Measurements from ENCODE around the gene SUFU.

The SUFU gene

DNA sequence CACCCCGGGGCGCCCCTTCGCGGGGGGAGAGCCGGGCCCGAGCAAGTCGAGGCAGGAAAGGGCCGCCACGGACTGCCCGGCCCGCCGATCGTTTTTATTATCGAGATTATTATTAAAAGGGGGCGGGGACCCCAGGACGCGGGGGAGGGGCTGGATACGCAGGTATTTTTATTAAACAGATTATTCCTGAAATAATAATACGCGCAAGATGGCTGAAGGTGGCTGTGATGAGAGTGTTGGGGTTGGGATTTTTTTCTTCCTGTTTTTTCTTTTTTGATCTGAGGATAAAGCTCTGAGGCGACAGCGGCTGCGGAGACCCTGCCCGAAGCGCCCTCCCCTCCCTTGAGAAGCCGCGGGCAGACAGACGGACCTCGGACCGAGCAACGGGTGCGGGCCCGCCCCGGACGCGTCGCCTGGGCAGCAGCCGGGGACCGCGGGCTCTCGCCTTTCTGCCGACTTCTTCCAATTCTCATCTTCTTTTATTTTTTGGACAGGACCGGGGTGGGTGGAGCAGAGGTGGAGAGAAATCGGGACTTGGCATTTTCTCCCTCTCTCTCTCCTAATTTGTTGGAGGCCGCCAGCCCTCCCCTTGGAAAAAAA, 139.1 kb downstream of the SUFU start:
- H3K9me3 ChIP-seq (ENCODE audit: insufficient read depth, low read length): no peaks in the 10 kb centered on the region
- peak overlapping the region; percentile 55 for H3K4me3 ChIP-seq (ENCODE audit: insufficient read length, low read depth)
- H3K9ac ChIP-seq (ENCODE audit: insufficient read length, low read depth): peak overlapping the region; percentile 81
- TF ChIP-seq SUZ12 (IDR thresholded peaks at IDR 0.05; ENCODE audit: extremely low read depth, insufficient read depth, insufficient read length) (no peak), ZNF274 (IDR thresholded peaks at IDR 0.05; ENCODE audit: low read depth, low read length) (no peak), YY1 (IDR thresholded peaks at IDR 0.05; ENCODE audit: insufficient read depth, insufficient read length) (no peak)
- no peaks in the 10 kb centered on the region for H3K27me3 ChIP-seq (ENCODE audit: insufficient read depth, insufficient read length)
- peaks cover 2% of the 10 kb centered on the region for H3K4me1 ChIP-seq (ENCODE audit: insufficient read depth, insufficient read length)
- peaks cover 19% of the 10 kb centered on the region for H3K36me3 ChIP-seq (ENCODE audit: insufficient read depth, insufficient read length, low read length)
- no peak for DNase-seq (ENCODE audit: low read depth, low spot score)

DNA sequence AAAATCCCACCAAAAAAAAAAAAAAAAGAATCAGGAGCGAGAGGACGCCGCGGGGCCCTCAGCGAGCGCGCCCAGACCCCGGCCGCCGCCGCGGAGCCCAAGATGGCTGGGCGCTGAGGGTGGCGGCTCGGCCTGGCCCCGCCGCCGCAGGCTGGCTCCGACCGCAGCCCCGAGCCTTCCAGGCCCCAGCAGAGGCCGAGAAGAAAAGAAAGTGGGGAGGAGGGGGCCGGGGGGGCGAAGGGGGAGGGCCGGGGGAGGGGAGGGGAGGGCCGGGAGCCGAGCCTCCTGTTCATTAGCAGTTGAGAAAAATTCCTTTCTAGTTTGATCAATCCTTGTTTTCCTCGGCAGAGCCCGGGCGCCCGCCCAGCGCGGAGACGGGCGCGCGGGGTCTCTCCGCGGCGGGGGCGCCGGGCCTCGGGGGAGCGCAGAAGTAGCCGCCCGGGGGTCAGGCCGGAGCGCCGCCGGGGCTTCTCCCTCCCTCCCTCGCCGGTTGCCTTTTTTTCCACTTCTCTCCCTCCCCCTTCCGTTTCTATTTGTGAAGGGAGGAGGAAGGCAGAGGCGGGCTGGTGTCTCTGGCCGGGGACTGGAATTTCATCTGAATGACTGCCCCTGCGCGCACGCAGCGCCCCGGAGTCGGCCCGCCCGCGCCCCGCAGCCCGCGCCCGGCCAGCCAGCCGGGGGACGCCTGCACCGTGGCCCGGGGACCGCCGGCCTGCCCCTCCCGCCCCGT, 139.7 kb downstream of the SUFU start:
- Histone ChIP-seq H3K4me1 (ENCODE audit: insufficient read depth, insufficient read length) (peaks cover 4% of the 10 kb centered on the region), H3K9me3 (ENCODE audit: insufficient read depth, low read length) (no peaks in the 10 kb centered on the region), H3K27me3 (ENCODE audit: insufficient read depth, insufficient read length) (no peaks in the 10 kb centered on the region), H3K4me3 (ENCODE audit: insufficient read length, low read depth) (peak overlapping the region; percentile 78), H3K36me3 (ENCODE audit: insufficient read depth, insufficient read length, low read length) (peaks cover 25% of the 10 kb centered on the region), H3K9ac (ENCODE audit: insufficient read length, low read depth) (peak overlapping the region; percentile 88)
- no peak for DNase-seq (ENCODE audit: low read depth, low spot score)
- no peak for TF ChIP-seq YY1 (IDR thresholded peaks at IDR 0.05; ENCODE audit: insufficient read depth, insufficient read length)
- TF ChIP-seq SUZ12 (IDR thresholded peaks at IDR 0.05; ENCODE audit: extremely low read depth, insufficient read depth, insufficient read length): no peak
- no peak for TF ChIP-seq ZNF274 (IDR thresholded peaks at IDR 0.05; ENCODE audit: low read depth, low read length)

DNA sequence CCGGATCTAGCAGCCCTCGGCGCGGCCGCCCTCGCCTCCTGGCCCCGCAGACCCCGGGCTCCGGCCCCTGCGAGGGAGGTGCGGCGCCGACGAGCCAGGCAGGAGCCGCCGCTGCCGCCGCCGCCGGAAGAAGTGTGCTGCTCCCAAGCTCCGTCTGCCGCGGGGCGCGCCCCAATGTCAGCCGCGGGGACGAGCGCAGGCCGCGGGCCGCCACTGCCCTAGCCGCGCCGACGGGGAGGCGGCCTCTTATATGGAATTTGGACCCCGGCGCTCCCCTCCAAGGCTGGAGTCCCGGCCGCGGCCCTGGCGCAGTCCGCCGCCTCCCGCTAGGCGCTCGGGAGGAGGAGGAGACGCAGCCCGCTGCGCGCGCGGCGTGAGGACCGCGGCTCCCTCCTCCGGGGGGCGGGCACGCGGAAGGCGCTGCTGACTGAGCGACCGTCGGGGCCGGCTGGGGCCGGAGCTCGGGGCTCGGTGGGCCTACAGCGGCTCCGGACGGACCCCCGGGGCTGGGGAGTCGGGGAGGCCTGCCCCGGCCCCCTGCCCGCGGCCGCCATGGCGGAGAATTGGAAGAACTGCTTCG, 140.4 kb downstream of the SUFU start, which contains the start of gene TRIM8:
TRIM8 (plus strand) TSS at position 414 of the 580 bp plus-strand sequence; CDS start at position 553, 139 bp downstream.
- Histone ChIP-seq H3K27me3 (ENCODE audit: insufficient read depth, insufficient read length) (no peaks in the 10 kb centered on the region), H3K36me3 (ENCODE audit: insufficient read depth, insufficient read length, low read length) (peaks cover 32% of the 10 kb centered on the region), H3K9me3 (ENCODE audit: insufficient read depth, low read length) (no peaks in the 10 kb centered on the region), H3K4me3 (ENCODE audit: insufficient read length, low read depth) (peak within 1 kb of the TSS; percentile 78), H3K4me1 (ENCODE audit: insufficient read depth, insufficient read length) (peaks cover 7% of the 10 kb centered on the region), H3K9ac (ENCODE audit: insufficient read length, low read depth) (peak within 1 kb of the TSS; percentile 88)
- no peak for DNase-seq (ENCODE audit: low read depth, low spot score)
- no peak for TF ChIP-seq SUZ12 (IDR thresholded peaks at IDR 0.05; ENCODE audit: extremely low read depth, insufficient read depth, insufficient read length)
- TF ChIP-seq YY1 (IDR thresholded peaks at IDR 0.05; ENCODE audit: insufficient read depth, insufficient read length): no peak
- no peak for TF ChIP-seq ZNF274 (IDR thresholded peaks at IDR 0.05; ENCODE audit: low read depth, low read length)

DNA sequence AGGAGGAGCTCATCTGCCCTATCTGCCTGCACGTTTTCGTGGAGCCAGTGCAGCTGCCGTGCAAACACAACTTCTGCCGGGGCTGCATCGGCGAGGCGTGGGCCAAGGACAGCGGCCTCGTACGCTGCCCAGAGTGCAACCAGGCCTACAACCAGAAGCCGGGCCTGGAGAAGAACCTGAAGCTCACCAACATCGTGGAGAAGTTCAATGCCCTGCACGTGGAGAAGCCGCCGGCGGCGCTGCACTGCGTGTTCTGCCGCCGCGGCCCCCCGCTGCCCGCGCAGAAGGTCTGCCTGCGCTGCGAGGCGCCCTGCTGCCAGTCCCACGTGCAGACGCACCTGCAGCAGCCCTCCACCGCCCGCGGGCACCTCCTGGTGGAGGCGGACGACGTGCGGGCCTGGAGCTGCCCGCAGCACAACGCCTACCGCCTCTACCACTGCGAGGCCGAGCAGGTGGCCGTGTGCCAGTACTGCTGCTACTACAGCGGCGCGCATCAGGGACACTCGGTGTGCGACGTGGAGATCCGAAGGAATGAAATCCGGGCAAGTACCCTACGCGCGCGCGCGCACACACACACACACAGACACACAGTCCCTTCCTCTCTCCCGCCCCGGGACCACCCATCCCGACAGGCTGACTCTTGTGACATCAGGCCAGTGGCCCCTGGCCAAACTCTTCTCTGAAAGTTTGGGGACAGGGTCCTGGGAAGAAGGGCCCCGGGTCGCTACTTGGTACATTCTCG, 141.0 kb downstream of the SUFU start:
- Histone ChIP-seq H3K4me1 (ENCODE audit: insufficient read depth, insufficient read length) (peaks cover 10% of the 10 kb centered on the region), H3K27me3 (ENCODE audit: insufficient read depth, insufficient read length) (no peaks in the 10 kb centered on the region), H3K9ac (ENCODE audit: insufficient read length, low read depth) (peak overlapping the region; percentile 88), H3K9me3 (ENCODE audit: insufficient read depth, low read length) (no peaks in the 10 kb centered on the region), H3K4me3 (ENCODE audit: insufficient read length, low read depth) (peak overlapping the region; percentile 78), H3K36me3 (ENCODE audit: insufficient read depth, insufficient read length, low read length) (peaks cover 33% of the 10 kb centered on the region)
- TF ChIP-seq ZNF274 (IDR thresholded peaks at IDR 0.05; ENCODE audit: low read depth, low read length) (no peak), YY1 (IDR thresholded peaks at IDR 0.05; ENCODE audit: insufficient read depth, insufficient read length) (no peak), SUZ12 (IDR thresholded peaks at IDR 0.05; ENCODE audit: extremely low read depth, insufficient read depth, insufficient read length) (no peak)
- no peak for DNase-seq (ENCODE audit: low read depth, low spot score)

DNA sequence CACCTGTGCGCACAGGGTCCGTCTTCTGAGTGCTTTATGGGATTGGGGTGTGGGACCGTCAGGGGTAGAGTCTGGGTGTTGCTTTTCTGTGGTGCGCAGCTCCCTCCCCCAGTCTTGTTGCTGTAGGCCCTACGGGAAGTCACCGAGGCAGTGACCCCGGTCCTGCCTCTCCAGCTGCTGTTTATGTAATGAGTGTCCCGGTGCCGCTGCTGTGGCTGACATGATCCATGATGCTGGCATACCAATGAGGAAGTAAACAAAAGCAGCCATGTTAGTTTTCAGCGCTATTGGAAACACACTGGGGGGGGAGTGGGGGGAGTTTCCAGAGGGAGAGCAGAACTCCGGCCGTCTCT, 141.6 kb downstream of the SUFU start:
- TF ChIP-seq YY1 (IDR thresholded peaks at IDR 0.05; ENCODE audit: insufficient read depth, insufficient read length): no peak
- TF ChIP-seq SUZ12 (IDR thresholded peaks at IDR 0.05; ENCODE audit: extremely low read depth, insufficient read depth, insufficient read length): no peak
- TF ChIP-seq ZNF274 (IDR thresholded peaks at IDR 0.05; ENCODE audit: low read depth, low read length): no peak

DNA sequence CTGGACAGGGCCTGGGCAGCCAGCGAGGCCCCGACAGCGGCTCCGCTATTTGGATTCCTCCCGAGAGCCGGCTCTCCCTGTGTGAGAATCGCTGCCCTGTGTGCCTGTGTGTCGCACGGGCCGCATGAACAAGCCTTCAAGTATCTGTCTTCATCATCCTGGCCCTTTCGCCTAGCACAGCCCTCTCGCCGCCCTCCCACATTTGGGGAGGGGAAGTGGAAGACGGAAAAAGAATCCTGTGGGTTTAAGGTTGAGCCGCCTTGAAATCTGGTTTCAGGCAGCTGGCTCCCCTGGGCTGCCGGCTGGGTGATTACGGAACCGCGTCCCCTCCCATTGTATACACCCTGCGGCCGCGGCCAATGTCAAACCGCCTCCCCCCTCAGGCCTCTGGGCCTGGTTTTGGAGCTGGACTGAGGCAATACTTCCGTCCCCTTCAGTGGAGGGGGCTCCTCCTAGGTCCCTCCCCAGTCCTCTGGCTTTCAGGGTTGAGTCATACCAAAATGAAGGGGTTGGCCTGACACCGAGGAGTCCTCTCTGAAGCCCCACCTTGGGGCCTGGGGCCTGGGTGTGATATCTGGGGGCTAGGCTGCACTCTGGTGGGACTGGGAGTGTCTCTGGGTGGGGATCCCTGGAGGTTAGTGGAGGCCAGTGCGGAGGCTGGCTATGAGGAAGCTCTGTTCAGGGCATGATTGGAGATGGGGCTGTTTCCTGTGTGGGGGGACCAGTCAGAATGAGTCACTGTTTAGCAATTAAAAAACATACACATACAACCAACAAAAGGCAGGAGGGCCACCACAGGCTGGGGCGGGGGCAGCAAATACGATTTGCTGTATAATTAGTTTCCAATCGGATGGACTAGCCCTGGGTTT, 142.2 kb downstream of the SUFU start:
- Histone ChIP-seq H3K9ac (ENCODE audit: insufficient read length, low read depth) (peak overlapping the region; percentile 88), H3K36me3 (ENCODE audit: insufficient read depth, insufficient read length, low read length) (peaks cover 39% of the 10 kb centered on the region), H3K9me3 (ENCODE audit: insufficient read depth, low read length) (no peaks in the 10 kb centered on the region), H3K4me1 (ENCODE audit: insufficient read depth, insufficient read length) (peaks cover 18% of the 10 kb centered on the region), H3K27me3 (ENCODE audit: insufficient read depth, insufficient read length) (no peaks in the 10 kb centered on the region), H3K4me3 (ENCODE audit: insufficient read length, low read depth) (peak overlapping the region; percentile 78)
- DNase-seq (ENCODE audit: low read depth, low spot score): no peak
- TF ChIP-seq ZNF274 (IDR thresholded peaks at IDR 0.05; ENCODE audit: low read depth, low read length): no peak
- no peak for TF ChIP-seq YY1 (IDR thresholded peaks at IDR 0.05; ENCODE audit: insufficient read depth, insufficient read length)
- TF ChIP-seq SUZ12 (IDR thresholded peaks at IDR 0.05; ENCODE audit: extremely low read depth, insufficient read depth, insufficient read length): no peak

More for the DNA sequence above, 141.6 kb downstream of the SUFU start:
- Histone ChIP-seq H3K9me3 (ENCODE audit: insufficient read depth, low read length) (no peaks in the 10 kb centered on the region), H3K27me3 (ENCODE audit: insufficient read depth, insufficient read length) (no peaks in the 10 kb centered on the region), H3K36me3 (ENCODE audit: insufficient read depth, insufficient read length, low read length) (peaks cover 33% of the 10 kb centered on the region), H3K4me1 (ENCODE audit: insufficient read depth, insufficient read length) (peaks cover 13% of the 10 kb centered on the region), H3K9ac (ENCODE audit: insufficient read length, low read depth) (peak overlapping the region; percentile 88), H3K4me3 (ENCODE audit: insufficient read length, low read depth) (peak overlapping the region; percentile 78)
- no peak for DNase-seq (ENCODE audit: low read depth, low spot score)
